COLO668 (cell line): ENCODE results near the gene CDK17.

Experiments used
- DNase-seq: peaks from one replicate; lab custom pipeline; 2025; ENCODE audit not compliant: unreplicated experiment; lab: John Stamatoyannopoulos, UW

The CDK17 gene

GRCh38 chr12:96241846-96242256, 158.4 kb downstream of the CDK17 start:
- no peak for DNase-seq

- no peak for DNase-seq
Observed at GRCh38 chr12:96241431-96241830, 158.8 kb downstream of the CDK17 start.

DNA sequence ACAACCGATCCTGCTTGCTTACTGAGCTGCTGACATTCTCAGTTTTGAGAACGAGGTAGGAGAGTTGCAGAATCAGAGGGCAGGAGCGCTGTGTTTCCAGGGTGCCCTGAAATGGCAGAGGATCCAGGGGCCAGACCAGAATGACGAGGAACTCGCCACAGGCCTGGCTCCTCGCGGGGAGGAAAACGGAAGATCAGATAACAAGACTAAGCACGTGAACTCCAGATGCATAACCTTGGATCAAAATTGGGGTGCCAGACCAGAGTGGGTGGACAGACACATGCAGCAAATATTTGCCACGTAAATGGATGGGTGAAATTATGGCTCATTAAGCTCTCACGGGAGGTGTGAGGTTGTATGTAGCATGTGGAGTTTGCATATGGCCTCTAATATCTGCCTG, 159.6 kb downstream of the CDK17 start:
- no peak for DNase-seq

- DNase-seq = no peak
Observed at GRCh38 chr12:96239711-96240635, 160.3 kb downstream of the CDK17 start.

- DNase-seq = no peak
Observed at GRCh38 chr12:96238336-96239047, 161.7 kb downstream of the CDK17 start.

GRCh38 chr12:96237465-96238077, 162.7 kb downstream of the CDK17 start:
- no peak for DNase-seq

DNA sequence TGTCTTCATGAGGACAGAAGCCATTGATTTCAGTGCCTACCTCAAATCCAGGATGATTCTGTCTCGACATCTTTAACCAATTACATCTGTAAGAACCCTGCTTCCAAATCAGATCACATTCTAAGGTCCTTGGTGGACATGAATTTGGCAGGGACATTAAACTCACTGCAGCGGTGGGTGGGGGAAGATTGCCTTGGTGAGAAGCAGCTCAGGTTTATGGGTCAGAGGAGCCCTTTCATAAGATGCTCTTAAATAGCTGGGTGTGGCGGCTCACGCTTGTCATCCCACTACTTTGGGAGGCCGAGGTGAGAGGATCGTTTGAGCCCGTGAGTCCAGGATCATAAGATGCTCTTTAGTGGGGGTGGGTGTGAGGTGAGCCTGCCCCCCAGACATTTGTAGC, 163.2 kb downstream of the CDK17 start:
- no peak for DNase-seq

GRCh38 chr12:96236221-96236822, 163.9 kb downstream of the CDK17 start:
- no peak for DNase-seq

- DNase-seq = no peak
Observed at GRCh38 chr12:96235484-96235826, 164.8 kb downstream of the CDK17 start.

- DNase-seq = no peak
Observed at GRCh38 chr12:96234591-96235483, 165.4 kb downstream of the CDK17 start.

DNA sequence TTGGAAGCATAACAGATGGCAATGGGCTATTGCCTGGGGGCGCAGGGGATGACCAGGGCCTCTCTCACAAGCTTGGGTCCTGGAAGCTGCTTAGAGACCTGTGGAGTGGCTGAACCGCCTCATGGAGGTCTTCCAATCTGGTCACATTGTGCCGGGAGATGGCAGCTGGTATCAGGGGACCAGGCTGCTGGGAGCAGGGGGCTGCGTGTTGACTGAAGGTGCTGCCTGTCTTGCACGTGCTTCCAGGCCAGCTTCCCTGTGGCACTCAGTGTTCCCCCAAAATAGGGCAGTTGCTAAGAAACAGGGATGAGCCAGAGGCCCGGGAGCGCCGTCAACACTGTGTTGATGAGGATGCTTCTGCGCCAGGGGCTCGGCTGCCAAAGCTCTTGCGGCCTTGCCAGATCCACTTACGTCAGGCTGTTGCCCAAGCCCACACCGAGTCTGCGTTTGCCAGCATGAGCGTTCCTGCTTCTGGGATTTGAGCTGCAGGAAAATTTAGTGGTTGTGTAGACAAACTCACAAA, 166.2 kb downstream of the CDK17 start:
- peak; percentile 23 for DNase-seq

DNA sequence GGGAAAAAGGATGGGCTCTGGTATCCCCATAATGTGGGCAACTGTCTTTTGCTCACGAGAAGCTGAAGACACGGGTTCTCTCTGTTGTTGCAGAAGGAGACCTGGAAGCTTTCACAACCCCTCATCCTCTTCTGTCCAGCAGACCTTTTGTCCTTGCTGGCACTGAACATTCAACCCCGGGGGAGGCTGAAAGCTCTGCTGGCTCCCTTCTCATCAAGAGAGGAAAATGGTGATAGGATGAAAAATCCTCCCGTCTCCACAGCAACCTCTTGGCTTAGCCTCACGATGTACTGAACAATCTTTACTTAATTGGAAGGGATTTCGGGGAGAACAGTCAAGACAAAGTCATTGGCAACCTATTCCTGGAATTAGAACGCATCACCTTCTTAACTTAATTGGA, 167.1 kb downstream of the CDK17 start:
- DNase-seq = no peak

DNA sequence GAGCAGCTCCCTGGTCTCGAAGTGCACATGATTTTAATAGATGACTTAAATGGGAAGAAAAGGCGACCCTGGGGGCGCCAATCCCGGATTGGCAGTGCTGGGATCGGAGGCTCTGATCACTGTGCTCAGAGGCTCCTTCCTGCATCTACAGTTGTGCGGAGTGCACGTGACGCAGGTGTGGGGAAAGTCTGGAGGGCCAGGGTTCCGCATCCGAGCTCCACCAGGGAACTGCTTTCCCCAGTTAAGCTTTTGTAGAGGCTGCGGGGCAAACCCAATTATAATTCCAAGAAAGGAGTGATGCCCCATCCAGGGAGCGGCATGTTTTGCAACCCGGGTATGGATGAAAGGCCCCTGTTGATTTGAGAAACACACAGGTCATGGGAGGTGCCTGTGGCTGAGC, 169.6 kb downstream of the CDK17 start:
- no peak for DNase-seq

DNA sequence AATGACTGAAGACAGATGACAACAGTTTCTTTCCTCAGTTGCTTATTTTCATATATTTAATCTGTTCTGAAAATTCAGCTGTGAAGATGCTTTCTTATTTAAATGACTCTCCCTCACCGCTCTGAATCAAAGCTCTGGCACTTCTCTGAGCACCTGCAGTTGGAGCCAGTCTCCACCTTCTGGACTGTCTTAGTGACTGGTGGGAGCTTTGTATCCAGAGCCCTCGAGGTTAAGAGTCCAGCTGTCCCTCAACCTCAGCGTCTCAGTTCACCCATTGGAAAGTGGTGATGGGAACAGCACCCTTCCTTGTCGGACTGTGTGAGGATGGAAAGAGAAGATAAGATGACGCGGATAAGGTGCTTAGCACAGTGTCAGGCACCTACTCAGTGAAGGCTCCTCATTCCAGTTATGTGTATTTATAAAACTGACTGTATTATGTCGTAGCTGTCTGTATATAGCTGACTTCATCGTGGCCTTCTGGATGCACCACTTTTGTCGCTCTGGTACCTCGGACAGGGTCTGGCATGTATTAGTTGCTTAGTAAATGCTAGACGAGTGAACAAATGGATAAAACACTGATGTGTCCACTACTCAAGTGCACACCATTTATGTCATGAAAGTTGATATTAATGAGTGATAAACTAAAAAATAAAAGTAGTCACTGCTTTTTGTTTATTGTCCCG, 171.5 kb downstream of the CDK17 start:
- DNase-seq = no peak
